ENCODE data around the gene RPL10. TPM values are rescaled to one million over a fixed set of nuclear protein-coding genes. Genes with fewer than 3 reads are reported as not detected.

The RPL10 gene
- total and polyA plus RNA-seq, 2 of the 8 experiments (the other 6 are each of a cell fraction or from before 2014, with no cell fraction given), result 2,633 to 4,293 TPM

- Histone ChIP-seq H3K56ac (replicated peaks; ENCODE audit: insufficient read length, low read depth, low read length) (peak overlapping the region; percentile 82), H3K23ac (ENCODE audit: insufficient read length) (no peak overlapping the region), H2BK5ac (ENCODE audit: low read depth, low read length) (peak overlapping the region; percentile 96), H4K5ac (ENCODE audit: insufficient read length, low read depth, low read length) (peak overlapping the region; percentile 67), H3K14ac (ENCODE audit: insufficient read length) (no peak overlapping the region), H3K9ac (replicated peaks in 1 of 4; ENCODE audit: extremely low read depth in 1 of 4, low read depth in 3 of 4, low read length in 3 of 4) (peak overlapping the region; percentile 90 to 97 (median 92)), H4K20me1 (replicated peaks in 1 of 2; ENCODE audit: control insufficient read depth in 1 of 2, insufficient read depth in 2 of 2, low read length in 2 of 2) (peaks cover 13 to 22% of the 10 kb centered on the region in 2 experiments), H2BK15ac (ENCODE audit: low read length) (no peak overlapping the region), H2BK20ac (ENCODE audit: low read length) (no peak overlapping the region), H2AK5ac (ENCODE audit: low read depth, low read length) (0 out of 2 replicates have a peak overlapping the region, but pooled peaks have one; percentile 82), H3K79me2 (ENCODE audit: control insufficient read depth in 1 of 2, insufficient read depth in 2 of 2, low read length in 2 of 2) (peaks cover 8 to 50% of the 10 kb centered on the region in 2 experiments; a peak in 3 of 4 replicates), H3K4me2 (ENCODE audit: insufficient read depth in 1 of 2, low read depth in 2 of 2, low read length in 2 of 2) (peak overlapping the region; percentile 82 to 86), H3K27ac (ENCODE audit: low read depth, low read length) (peak overlapping the region; percentile 97), H2AFZ (ENCODE audit: low read length) (no peak overlapping the region), H3K9me3 (ENCODE audit: insufficient read depth in 2 of 2, low read depth in 1 of 2, low read length in 1 of 2) (no peaks in the 10 kb centered on the region), H3K23me2 (ENCODE audit: low read depth, low read length) (peaks cover 5% of the 10 kb centered on the region; the same call in 1 of the 2 replicates), H3K79me1 (ENCODE audit: low read depth, low read length) (peaks cover 3% of the 10 kb centered on the region; the same call in 1 of the 2 replicates), H4K8ac (ENCODE audit: extremely low read depth, insufficient read depth, low read length) (peak overlapping the region; percentile 79), H4K91ac (replicated peaks; ENCODE audit: insufficient read length, low read length) (peak overlapping the region; percentile 91), H3K27me3 (replicated peaks in 1 of 4; ENCODE audit: control insufficient read depth in 3 of 4, extremely low read depth in 1 of 4, insufficient read depth in 3 of 4, low read length in 3 of 4) (no peaks in the 10 kb centered on the region; a peak in 2 of 7 replicates), H3K36me3 (ENCODE audit: control insufficient read depth in 2 of 4, insufficient read depth in 4 of 4, low read length in 3 of 4) (peaks cover 17 to 45% (median 30%) of the 10 kb centered on the region in 4 experiments), H3K18ac (ENCODE audit: extremely low read depth, low read length) (peak overlapping the region; percentile 90), H3K4ac (replicated peaks; ENCODE audit: insufficient read length, low read depth, low read length) (peak overlapping the region; percentile 94), H2BK120ac (replicated peaks; ENCODE audit: low read depth, low read length) (peak overlapping the region; percentile 78), H3K4me1 (replicated peaks in 1 of 4; ENCODE audit: control insufficient read depth in 3 of 4, insufficient read depth in 4 of 4, low read length in 3 of 4) (peaks cover 0 to 15% (median 10%) of the 10 kb centered on the region in 4 experiments; a peak in 6 of 7 replicates), H2BK12ac (ENCODE audit: low read depth, low read length) (peak overlapping the region; percentile 27; the same call in 1 of the 2 replicates), H3K4me3 (ENCODE audit: extremely low read depth in 1 of 4, insufficient read depth in 2 of 4, low read depth in 3 of 4, low read length in 4 of 4) (peak overlapping the region; percentile 82 to 96 (median 90))
- ChIA-PET CTCF (ENCODE audit: partially characterized antibody) (no interaction called here), POLR2A (ENCODE audit: partially characterized antibody) (interaction anchor here (0.9 to 11.8 kb wide), 11 partner anchors 8 to 421 kb away, joined by 3 to 348 read pairs (median 3); partner anchors contain the start of genes DNASE1L1, EMD, HCFC1 and RPL10)
- DNase-seq (ENCODE audit: low read depth in 1 of 2, low spot score in 2 of 2), result peak in 1 of 2 experiments; percentile 65
- FAIRE-seq, result no peak
- 3% methylated on average over 9 of the region's 13 CpGs; no CpG with 5 or more reads in 1 of the 2 experiments for WGBS, 2 experiments (ENCODE audit: extremely low coverage in 1 of 2, insufficient coverage in 1 of 2, insufficient read length in 1 of 2, insufficient replicate concordance in 2 of 2, low coverage in 1 of 2, low lambda C conversion rate in 2 of 2, missing lambda C conversion rate in 1 of 2)
- TF ChIP-seq TEAD4 (IDR thresholded peaks at IDR 0.05; ENCODE audit: low read depth, low read length) (no peak), SP1 (IDR thresholded peaks at IDR 0.05; ENCODE audit: low read depth, low read length) (peak; percentile 27; the same call in 1 of the 2 replicates), EP300 (IDR thresholded peaks at IDR 0.05; ENCODE audit: borderline replicate concordance in 1 of 2, low read depth in 2 of 2, low read length in 2 of 2) (peak in 1 of 2 experiments; percentile 61; a peak in 1 of 3 replicates), EGR1 (IDR thresholded peaks at IDR 0.05; ENCODE audit: borderline replicate concordance, low read depth, low read length) (0 out of 2 replicates have a peak, but pooled peaks have one; percentile 7), SIRT6 (IDR thresholded peaks at IDR 0.05; ENCODE audit: low read length) (peak; percentile 38), BACH1 (IDR thresholded peaks at IDR 0.05; ENCODE audit: low read length) (peak; percentile 81), TAF1 (IDR thresholded peaks at IDR 0.05; ENCODE audit: low read depth, low read length) (peak; percentile 80), ZNF274 (IDR thresholded peaks at IDR 0.05; ENCODE audit: borderline replicate concordance, extremely low read depth, low read length) (no peak)
Observed at GRCh38 chrX:154369449-154370299, 28.5 kb upstream of the RPL10 start.
